Right hindlimb (tissue), 1 donor: ENCODE data around the gene ERP44.
"Not testable (repeated sequence)": the region's sequence is repeated elsewhere in the genome, so short reads cannot be mapped to it uniquely, and the experiment has no call there.

ENCODE experiments used
- DNase-seq: peaks from one replicate; pipeline ENCODE4 v3.0.0-alpha.2; 2018

Gene ERP44

GRCh38 chr9:99998866-99999265, 99.9 kb downstream of the ERP44 start:
- no peak for DNase-seq

GRCh38 chr9:99998266-99998665, 100.5 kb downstream of the ERP44 start:
- no peak for DNase-seq

GRCh38 chr9:99990508-99990907, 108.3 kb downstream of the ERP44 start:
- DNase-seq: not testable (repeated sequence)

GRCh38 chr9:99986642-99987041, 112.2 kb downstream of the ERP44 start:
- DNase-seq: no peak

- no peak for DNase-seq
Observed at GRCh38 chr9:99980598-99980997, 118.2 kb downstream of the ERP44 start.

- no peak for DNase-seq
Observed at GRCh38 chr9:99978221-99978620, 120.6 kb downstream of the ERP44 start.

GRCh38 chr9:99977033-99977792, 121.6 kb downstream of the ERP44 start:
- no peak for DNase-seq

GRCh38 chr9:99973455-99973854, 125.3 kb downstream of the ERP44 start:
- no peak for DNase-seq

- no peak for DNase-seq
Observed at GRCh38 chr9:99971410-99971809, 127.4 kb downstream of the ERP44 start.

GRCh38 chr9:99970481-99970880, 128.3 kb downstream of the ERP44 start:
- DNase-seq: no peak

GRCh38 chr9:99967457-99967856, 131.3 kb downstream of the ERP44 start:
- DNase-seq: no peak

GRCh38 chr9:99966716-99967115, 132.1 kb downstream of the ERP44 start:
- DNase-seq: no peak

- no peak for DNase-seq
Observed at GRCh38 chr9:99966001-99966400, 132.8 kb downstream of the ERP44 start.

- no peak for DNase-seq
Observed at GRCh38 chr9:99964336-99964735, 134.5 kb downstream of the ERP44 start.

GRCh38 chr9:99962680-99963261, 136.0 kb downstream of the ERP44 start:
- DNase-seq: no peak

- no peak for DNase-seq
Observed at GRCh38 chr9:99955606-99956005, 143.2 kb downstream of the ERP44 start.

GRCh38 chr9:99954819-99955218, 144.0 kb downstream of the ERP44 start:
- no peak for DNase-seq

- no peak for DNase-seq
Observed at GRCh38 chr9:99953861-99954507, 144.8 kb downstream of the ERP44 start.

GRCh38 chr9:99948896-99949295, 149.9 kb downstream of the ERP44 start:
- peak; percentile 19 for DNase-seq

- no peak for DNase-seq
Observed at GRCh38 chr9:99948482-99948881, 150.3 kb downstream of the ERP44 start.

- DNase-seq: no peak
Observed at GRCh38 chr9:99947395-99947794, 151.4 kb downstream of the ERP44 start.

GRCh38 chr9:99936947-99937587, 161.7 kb downstream of the ERP44 start:
- DNase-seq: no peak

GRCh38 chr9:99931155-99931840, 167.5 kb downstream of the ERP44 start:
- DNase-seq: no peak
